ENCODE results near the gene GTSF1L.

- TF ChIP-seq, protein P1, sequence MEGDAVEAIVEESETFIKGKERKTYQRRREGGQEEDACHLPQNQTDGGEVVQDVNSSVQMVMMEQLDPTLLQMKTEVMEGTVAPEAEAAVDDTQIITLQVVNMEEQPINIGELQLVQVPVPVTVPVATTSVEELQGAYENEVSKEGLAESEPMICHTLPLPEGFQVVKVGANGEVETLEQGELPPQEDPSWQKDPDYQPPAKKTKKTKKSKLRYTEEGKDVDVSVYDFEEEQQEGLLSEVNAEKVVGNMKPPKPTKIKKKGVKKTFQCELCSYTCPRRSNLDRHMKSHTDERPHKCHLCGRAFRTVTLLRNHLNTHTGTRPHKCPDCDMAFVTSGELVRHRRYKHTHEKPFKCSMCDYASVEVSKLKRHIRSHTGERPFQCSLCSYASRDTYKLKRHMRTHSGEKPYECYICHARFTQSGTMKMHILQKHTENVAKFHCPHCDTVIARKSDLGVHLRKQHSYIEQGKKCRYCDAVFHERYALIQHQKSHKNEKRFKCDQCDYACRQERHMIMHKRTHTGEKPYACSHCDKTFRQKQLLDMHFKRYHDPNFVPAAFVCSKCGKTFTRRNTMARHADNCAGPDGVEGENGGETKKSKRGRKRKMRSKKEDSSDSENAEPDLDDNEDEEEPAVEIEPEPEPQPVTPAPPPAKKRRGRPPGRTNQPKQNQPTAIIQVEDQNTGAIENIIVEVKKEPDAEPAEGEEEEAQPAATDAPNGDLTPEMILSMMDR (IDR thresholded peaks at IDR 0.05) = peak; percentile 97 to 100 (median 98)
- TF ChIP-seq POLR2A (IDR thresholded peaks at IDR 0.05) (no peak), POLR2AphosphoS5 (IDR thresholded peaks at IDR 0.05) (no peak)
Measured at GRCh38 chr20:43749734-43750294, 23.0 kb upstream of the GTSF1L start.

All from upper lobe of left lung (tissue), 4 donors.